Measurements from ENCODE around the gene GALNT16.

GRCh38 chr14:69316449-69317101 is 56.6 kb downstream of the GALNT16 start:
- no peak for TF ChIP-seq POLR2AphosphoS5 (IDR thresholded peaks at IDR 0.05; ENCODE audit: borderline replicate concordance, low read depth, low read length)
- TF ChIP-seq EZH2 (IDR thresholded peaks at IDR 0.05): no peak
- TF ChIP-seq FOXP2 (optimal IDR thresholded peaks at IDR 0.05; ENCODE audit: control extremely low read depth, extremely low read length, insufficient read depth): no peak

Measured in SK-N-MC (cell line).